HEK293 (cell line): ENCODE data around the gene CDK2AP2.

Source experiments
- CTCF ChIA-PET: fragments of 350-600 bp; formaldehyde crosslinking; extraction: SDS; loops from one replicate; lab custom pipeline; 2021; ENCODE audit warnings: antibody characterized with exemption; lab: Yijun Ruan, JAX
- POLR2A ChIA-PET: fragments of 300-600 bp; formaldehyde crosslinking; extraction: SDS; loops from one replicate; lab custom pipeline; 2020; ENCODE audit warnings: antibody characterized with exemption, inconsistent platforms; lab: Yijun Ruan, JAX
- H3K27ac ChIP-seq: fragments of 200-500 bp; sonication (Bioruptor generic); 2 replicates; pipeline ENCODE4 v1.5.1; 2014; ENCODE audit warnings: low read depth, low read length, control low read depth, inconsistent platforms; ENCODE audit errors: extremely low read depth
- H3K36me3 ChIP-seq, 2 experiments: fragments of 200-500 bp in 1 of 2; sonication (Bioruptor generic) in 1 of 2; 1 replicate in 1 of 2; 2 replicates in 1 of 2; pipeline ENCODE4 v1.5.1; 2014 to 2017; ENCODE audit warnings: inconsistent platforms in 2 of 2, low read length in 2 of 2; ENCODE audit not compliant: control insufficient read depth in 2 of 2, insufficient read depth in 1 of 2
- H3K4me1 ChIP-seq: fragments of 200-500 bp; sonication (Bioruptor generic); 2 replicates; pipeline ENCODE4 v1.5.1; 2014; ENCODE audit warnings: mild to moderate bottlenecking, low read length, inconsistent platforms; ENCODE audit not compliant: control insufficient read depth, insufficient read depth
- H3K4me3 ChIP-seq: 2 replicates; pipeline ENCODE4 v1.5.1; 2011; ENCODE audit warnings: low read depth, mild to moderate bottlenecking, control low read depth, low read length, moderate library complexity
- H3K9me3 ChIP-seq: fragments of 200-500 bp; sonication (Bioruptor generic); 2 replicates; pipeline ENCODE4 v1.5.1; 2014; ENCODE audit warnings: low read depth, low read length, inconsistent platforms; ENCODE audit not compliant: control insufficient read depth, insufficient read depth
- GLIS2 ChIP-seq: fragments of 450-650 bp; formaldehyde crosslinking; IDR thresholded peaks from 2 replicates; pipeline ENCODE4 v1.5.1; 2016; ENCODE audit warnings: missing biosample characterization, missing genetic modification characterization
- HIC1 ChIP-seq: fragments of 450-650 bp; formaldehyde crosslinking; IDR thresholded peaks from 2 replicates; pipeline ENCODE4 v1.5.1; 2016; ENCODE audit warnings: missing biosample characterization, missing genetic modification characterization
- SCRT2 ChIP-seq: fragments of 450-650 bp; formaldehyde crosslinking; IDR thresholded peaks from 2 replicates; pipeline ENCODE4 v1.5.1; 2016; ENCODE audit warnings: missing biosample characterization, missing genetic modification characterization
- ZNF121 ChIP-seq: fragments of 450-650 bp; formaldehyde crosslinking; IDR thresholded peaks from 2 replicates; pipeline ENCODE4 v1.5.1; 2016; ENCODE audit warnings: missing biosample characterization, missing genetic modification characterization
- ZNF280C ChIP-seq: fragments of 450-650 bp; formaldehyde crosslinking; IDR thresholded peaks from 2 replicates; pipeline ENCODE4 v1.5.1; 2016; ENCODE audit warnings: missing biosample characterization, missing genetic modification characterization
- ZNF37A ChIP-seq: fragments of 450-650 bp; IDR thresholded peaks from 2 replicates; pipeline ENCODE4 v1.5.1; 2018; ENCODE audit warnings: missing biosample characterization, missing genetic modification characterization
- ZNF510 ChIP-seq: fragments of 450-650 bp; formaldehyde crosslinking; IDR thresholded peaks from 2 replicates; pipeline ENCODE4 v1.5.1; 2018; ENCODE audit warnings: mild to moderate bottlenecking, missing genetic modification characterization, missing biosample characterization; ENCODE audit not compliant: insufficient replicate concordance
- ZNF692 ChIP-seq: fragments of 450-650 bp; formaldehyde crosslinking; IDR thresholded peaks from 2 replicates; pipeline ENCODE4 v1.5.1; 2016; ENCODE audit warnings: missing biosample characterization, missing genetic modification characterization

Gene CDK2AP2

GRCh38 chr11:67490727-67491065 lies 17.3 kb downstream of the CDK2AP2 start:
- ChIA-PET POLR2A (interaction anchor here (2.5 kb wide), 1 partner anchor 8 kb away, joined by 11 read pairs; the partner anchor contains the start of gene AIP), CTCF (interaction anchor here (1.2 kb wide), 1 partner anchor 139 kb away, joined by 5 read pairs; no protein-coding TSS in a partner anchor)
- H3K36me3 ChIP-seq, result peaks cover 0 to 73% of the 10 kb centered on the region in 2 experiments; a peak in 2 of 3 replicates
- H3K4me3 ChIP-seq, result no peak overlapping the region
- H3K9me3 ChIP-seq, result no peaks in the 10 kb centered on the region
- H3K27ac ChIP-seq, result no peak overlapping the region
- H3K4me1 ChIP-seq, result no peaks in the 10 kb centered on the region
- TF ChIP-seq HIC1 (tag by site-specific recombination) (0 out of 2 replicates have a peak, but pooled peaks have one; percentile 12), ZNF510 (tag by site-specific recombination) (no peak)
- TF ChIP-seq, all 188 proteins: peak for 1

- no peak overlapping the region for H3K4me3 ChIP-seq
- no peak overlapping the region for H3K27ac ChIP-seq
- no peak for TF ChIP-seq ZNF37A (tag by site-specific recombination)
- TF ChIP-seq ZNF692 (tag by site-specific recombination), result 0 out of 2 replicates have a peak, but pooled peaks have one; percentile 45
- no peaks in the 10 kb centered on the region for H3K4me1 ChIP-seq
- no peaks in the 10 kb centered on the region for H3K9me3 ChIP-seq
- POLR2A ChIA-PET, result interaction anchor here (2.5 kb wide), 1 partner anchor 7 kb away, joined by 11 read pairs; the partner anchor contains the start of gene AIP
- peaks cover 0 to 67% of the 10 kb centered on the region in 2 experiments; a peak in 2 of 3 replicates for H3K36me3 ChIP-seq
- CTCF ChIA-PET, result interaction anchor here (1.2 kb wide), 1 partner anchor 228 kb away, joined by 5 read pairs; no protein-coding TSS in a partner anchor
These were observed 17.9 kb downstream of the CDK2AP2 start for GRCh38 chr11:67489885-67490726.

- TF ChIP-seq GLIS2 (tag by site-specific recombination), result 0 out of 2 replicates have a peak, but pooled peaks have one; percentile 4
- no peak for TF ChIP-seq ZNF121
- TF ChIP-seq SCRT2, result 0 out of 2 replicates have a peak, but pooled peaks have one; percentile 19
- no peak for TF ChIP-seq ZNF280C (tag by site-specific recombination)
- H3K27ac ChIP-seq, result no peak overlapping the region
- peaks cover 0 to 69% of the 10 kb centered on the region in 2 experiments; a peak in 2 of 3 replicates for H3K36me3 ChIP-seq
- no peaks in the 10 kb centered on the region for H3K9me3 ChIP-seq
- no peak overlapping the region for H3K4me3 ChIP-seq
- ChIA-PET POLR2A (no interaction called here), CTCF (interaction anchor here (0.5 to 1.2 kb wide), 2 partner anchors 124 to 227 kb away, joined by 3 to 5 read pairs; no protein-coding TSS in a partner anchor)
- H3K4me1 ChIP-seq, result no peaks in the 10 kb centered on the region
These were observed 18.6 kb downstream of the CDK2AP2 start for GRCh38 chr11:67489203-67489884.
